HepG2 (cell line): ENCODE measurements around the gene TTC8. TPM values are rescaled to one million over a fixed set of nuclear protein-coding genes. Genes with fewer than 3 reads are reported as not detected.

Experiments
- ATAC-seq: fragments of 200-7000 bp; cut with Tn5 transposase; 3 replicates; pipeline ENCODE4 v1.9.1; 2020; ENCODE audit warnings: mild to moderate bottlenecking, moderate library complexity
- BruUV-seq: library from RNA; stranded (reverse); fragments of 400-500 nt; replicated peaks from 2 replicates; lab custom pipeline; 2021; lab: Mats Ljungman, UMichigan
- CTCF ChIA-PET: fragments of 300-600 bp; formaldehyde crosslinking; extraction: SDS; loops from one replicate; lab custom pipeline; 2021; ENCODE audit warnings: low total read pairs, inconsistent platforms, low intra/inter-chr PET ratio; lab: Yijun Ruan, JAX
- POLR2A ChIA-PET: fragments of 350-600 bp; sonication (Branson Sonifier 250); formaldehyde crosslinking; loops from one replicate; lab custom pipeline; 2020; ENCODE audit warnings: antibody characterized with exemption, inconsistent platforms; lab: Yijun Ruan, JAX
- DNase-seq: peaks from one replicate; pipeline ENCODE4 v3.0.0-alpha.2; 2015; ENCODE audit warnings: low spot score
- FAIRE-seq: peaks from 3 replicates; lab custom pipeline; 2011; peaks lifted over from hg19 to GRCh38; lab: Jason Lieb, UNC
- H2AFZ ChIP-seq: one replicate; pipeline ENCODE4 v1.6.1; 2011; ENCODE audit warnings: low read length, inconsistent platforms
- H3K27ac ChIP-seq: fragments of 300-600 bp; 3 replicates; pipeline ENCODE4 v1.8.0; 2011; ENCODE audit warnings: mixed run types, mild to moderate bottlenecking, mixed read lengths, low read length, inconsistent platforms; ENCODE audit not compliant: insufficient read depth; ENCODE audit errors: extremely low read length
- H3K27me3 ChIP-seq, 2 experiments: fragments of 200-600 bp in 1 of 2; 2 replicates in 1 of 2; 3 replicates in 1 of 2; pipeline versions ENCODE4 v1.6.0 to v1.8.0; 2011; ENCODE audit warnings: low read length in 2 of 2, mild to moderate bottlenecking in 2 of 2, moderate library complexity in 2 of 2, inconsistent platforms in 1 of 2; ENCODE audit not compliant: insufficient read depth in 2 of 2, control insufficient read depth in 1 of 2
- H3K36me3 ChIP-seq, 2 experiments: fragments of 200-600 bp in 1 of 2; replicated peaks in 1 of 2; 2 replicates in 1 of 2; 3 replicates in 1 of 2; pipeline versions ENCODE4 v1.5.1 to v1.8.0; 2011; ENCODE audit warnings: low read length in 2 of 2, inconsistent platforms in 1 of 2; ENCODE audit not compliant: insufficient read depth in 2 of 2, control insufficient read depth in 1 of 2
- H3K4me1 ChIP-seq: 2 replicates; pipeline ENCODE4 v1.5.1; 2012; ENCODE audit warnings: low read length, inconsistent platforms; ENCODE audit not compliant: insufficient read depth
- H3K4me2 ChIP-seq: 2 replicates; pipeline ENCODE4 v1.6.0; 2011; ENCODE audit warnings: low read depth, low read length, inconsistent platforms
- H3K4me3 ChIP-seq, 3 experiments: fragments of 200-600 bp in 1 of 3; sonication (generic), shearing (Covaris generic) in 1 of 3; replicated peaks in 1 of 3; 2 replicates each; pipeline ENCODE4 v1.5.1; 2011 to 2016; ENCODE audit warnings: low read length in 3 of 3, inconsistent platforms in 2 of 3, low read depth in 2 of 3, mild to moderate bottlenecking in 2 of 3, control low read depth in 1 of 3, mixed read lengths in 1 of 3; ENCODE audit not compliant: insufficient read depth in 1 of 3
- H3K79me2 ChIP-seq: one replicate; pipeline ENCODE4 v1.6.1; 2011; ENCODE audit warnings: low read length, inconsistent platforms; ENCODE audit not compliant: insufficient read depth
- H3K9ac ChIP-seq: 2 replicates; pipeline ENCODE4 v1.6.0; 2011; ENCODE audit warnings: mild to moderate bottlenecking, low read depth, low read length, inconsistent platforms; ENCODE audit not compliant: insufficient read depth
- H3K9me3 ChIP-seq: 2 replicates; pipeline ENCODE4 v1.5.1; 2012; ENCODE audit warnings: mild to moderate bottlenecking, low read length
- H4K20me1 ChIP-seq: 2 replicates; pipeline ENCODE4 v1.6.0; 2011; ENCODE audit warnings: inconsistent platforms, mild to moderate bottlenecking, low read length, moderate library complexity; ENCODE audit not compliant: insufficient read depth
- AFF4 ChIP-seq: sonication (generic); formaldehyde crosslinking; IDR thresholded peaks from 2 replicates; pipeline ENCODE4 v1.4.0; 2020; ENCODE audit warnings: missing genetic modification reagents
- AGO2 ChIP-seq: fragments of 200-400 bp; formaldehyde crosslinking; optimal IDR thresholded peaks from 2 replicates; pipeline ENCODE3; 2017; ENCODE audit warnings: mild to moderate bottlenecking, low read depth, low read length, moderate library complexity
- GABPB1 ChIP-seq: IDR thresholded peaks from 2 replicates; pipeline ENCODE4 v1.6.1; 2016; ENCODE audit warnings: mild to moderate bottlenecking, missing genetic modification reagents, moderate library complexity, missing compliant biosample characterization
- ISX ChIP-seq: sonication (generic); formaldehyde crosslinking; conservative IDR thresholded peaks from 2 replicates; pipeline ENCODE4 v1.5.0; 2020; ENCODE audit warnings: missing genetic modification reagents
- SMAD1 ChIP-seq: sonication (generic); formaldehyde crosslinking; IDR thresholded peaks from 2 replicates; pipeline ENCODE4 v1.4.0; 2020; ENCODE audit warnings: missing genetic modification reagents, low read depth, mild to moderate bottlenecking, borderline replicate concordance
- ZFP90 ChIP-seq: sonication (generic); formaldehyde crosslinking; IDR thresholded peaks from 2 replicates; pipeline ENCODE4 v1.8.0; 2022; ENCODE audit warnings: missing genetic modification reagents, mild to moderate bottlenecking, inconsistent platforms, borderline replicate concordance
- ZNF468 ChIP-seq: sonication (generic); formaldehyde crosslinking; IDR thresholded peaks from 2 replicates; pipeline ENCODE4 v1.8.0; 2022; ENCODE audit warnings: mild to moderate bottlenecking, moderate library complexity, missing genetic modification reagents
- ZNF724P ChIP-seq: sonication (generic); formaldehyde crosslinking; IDR thresholded peaks from 2 replicates; pipeline ENCODE4 v1.8.0; 2022; ENCODE audit warnings: missing genetic modification reagents, borderline replicate concordance
- ZNF780A ChIP-seq: sonication (generic); formaldehyde crosslinking; IDR thresholded peaks from 2 replicates; pipeline ENCODE4 v1.8.0; 2022; ENCODE audit warnings: mild to moderate bottlenecking, missing genetic modification reagents, moderate library complexity
- ZSCAN22 ChIP-seq: sonication (generic); formaldehyde crosslinking; IDR thresholded peaks from 2 replicates; pipeline ENCODE4 v1.4.0; 2020; ENCODE audit warnings: mild to moderate bottlenecking, missing genetic modification reagents
- ZSCAN30 ChIP-seq: sonication (generic); formaldehyde crosslinking; IDR thresholded peaks from 2 replicates; pipeline ENCODE4 v1.5.0; 2020; ENCODE audit warnings: mild to moderate bottlenecking, missing genetic modification reagents
- WGBS: methylation state at CpG from one replicate; pipeline ENCODE4 v1.1.6; 2017; ENCODE audit warnings: low lambda C conversion rate; 5-methylcytosine and 5-hydroxymethylcytosine counted together
- in situ Hi-C: cut with HindIII; loops from 2 replicates; pipeline ENCODE4 v1.10.0; 2017; ENCODE audit warnings: low pct_unique_long_range_greater_than_20kb; ENCODE audit not compliant: extremely low pct_ligation_motif_present
- intact Hi-C: fragments of 100-400 bp; cut with micrococcal nuclease; formaldehyde crosslinking; loops from one replicate; pipeline ENCODE4 v1.10.0; 2022; ENCODE audit not compliant: unreplicated experiment
- polyA plus RNA-seq, 8 experiments: library from polyadenylated mRNA; depleted of rRNA in 3 of 8; stranded (reverse) in 7 of 8; unstranded in 1 of 8; fragments of >200 nt; fragmentation: Illumina TruSeq in 4 of 8; extraction: Trizol in 4 of 8; gene quantifications; 2 replicates each; pipeline versions ENCODE4 v1.2.1 to v1.2.3, GENCODE V29; 2011 to 2016; ENCODE audit warnings: low read depth in 4 of 8, missing spikeins in 1 of 8, mixed read lengths in 1 of 8; ENCODE audit not compliant: insufficient read depth in 1 of 8
- total RNA-seq, 5 experiments: library from RNA; depleted of rRNA; stranded (reverse); fragments of >200 nt; fragmentation: Illumina TruSeq; extraction: Trizol; gene quantifications; 2 replicates each; pipeline ENCODE4 v1.2.3, GENCODE V29; 2016; ENCODE audit warnings: low read depth in 1 of 5
- TF ChIP-seq, protein P1 (sequence below): sonication (generic); formaldehyde crosslinking; IDR thresholded peaks from 2 replicates; pipeline ENCODE4 v1.8.0; 2022; ENCODE audit warnings: missing genetic modification reagents, mild to moderate bottlenecking, moderate library complexity, borderline replicate concordance
- TF ChIP-seq, protein P2 (sequence below): sonication (generic); formaldehyde crosslinking; IDR thresholded peaks from 2 replicates; pipeline ENCODE4 v1.4.0; 2020; ENCODE audit warnings: mild to moderate bottlenecking, missing genetic modification reagents, borderline replicate concordance

The TTC8 gene
- total and polyA plus RNA-seq, 2 of the 13 experiments (the other 11 are each of a cell fraction or from before 2014, with no cell fraction given): 13.8 to 15.2 TPM

DNA sequence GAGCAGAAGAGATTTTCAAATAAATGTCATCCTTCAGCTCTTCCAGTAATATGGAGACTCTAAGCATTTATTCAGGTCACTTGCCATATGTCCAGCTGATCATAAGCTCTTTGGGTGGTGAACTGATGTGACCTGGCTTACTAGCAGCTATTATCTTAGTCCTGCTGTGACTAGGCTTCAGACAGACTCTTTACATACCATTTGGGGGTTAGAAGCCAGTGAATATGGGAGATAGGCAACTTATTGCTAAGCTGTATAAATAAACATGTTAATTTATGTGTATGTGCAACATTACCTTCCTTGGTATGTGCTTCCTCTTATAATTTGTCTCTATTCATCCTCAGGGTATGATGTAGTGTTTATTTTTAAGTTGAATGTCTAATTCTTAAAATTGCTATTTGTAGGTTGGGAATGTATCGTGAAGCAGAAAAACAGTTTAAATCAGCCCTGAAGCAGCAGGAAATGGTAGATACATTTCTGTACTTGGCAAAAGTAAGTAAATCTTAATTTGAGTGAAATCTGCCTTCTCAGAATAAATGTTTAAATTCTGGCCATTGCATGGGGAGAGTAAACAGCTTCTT is 32.4 kb downstream of the TTC8 start:
- Histone ChIP-seq H3K36me3 (no peaks in the 10 kb centered on the region; a peak in 1 of 5 replicates), H3K9me3 (no peaks in the 10 kb centered on the region), H2AFZ (no peak overlapping the region), H3K4me2 (no peak overlapping the region), H3K9ac (no peak overlapping the region), H3K4me3 (no peak overlapping the region), H4K20me1 (no peaks in the 10 kb centered on the region), H3K27me3 (no peaks in the 10 kb centered on the region), H3K79me2 (no peaks in the 10 kb centered on the region), H3K27ac (no peak overlapping the region), H3K4me1 (no peaks in the 10 kb centered on the region)
- ATAC-seq (no peak), DNase-seq (no peak), FAIRE-seq (no peak)
- no TSS peak for BruUV-seq
- WGBS: 100% methylated on average over 1 of the region's 1 CpG
- ChIA-PET CTCF (no interaction called here), POLR2A (no interaction called here)
- in situ Hi-C loops: no loop called here
- intact Hi-C loops: no loop called here
- TF ChIP-seq, protein P1, sequence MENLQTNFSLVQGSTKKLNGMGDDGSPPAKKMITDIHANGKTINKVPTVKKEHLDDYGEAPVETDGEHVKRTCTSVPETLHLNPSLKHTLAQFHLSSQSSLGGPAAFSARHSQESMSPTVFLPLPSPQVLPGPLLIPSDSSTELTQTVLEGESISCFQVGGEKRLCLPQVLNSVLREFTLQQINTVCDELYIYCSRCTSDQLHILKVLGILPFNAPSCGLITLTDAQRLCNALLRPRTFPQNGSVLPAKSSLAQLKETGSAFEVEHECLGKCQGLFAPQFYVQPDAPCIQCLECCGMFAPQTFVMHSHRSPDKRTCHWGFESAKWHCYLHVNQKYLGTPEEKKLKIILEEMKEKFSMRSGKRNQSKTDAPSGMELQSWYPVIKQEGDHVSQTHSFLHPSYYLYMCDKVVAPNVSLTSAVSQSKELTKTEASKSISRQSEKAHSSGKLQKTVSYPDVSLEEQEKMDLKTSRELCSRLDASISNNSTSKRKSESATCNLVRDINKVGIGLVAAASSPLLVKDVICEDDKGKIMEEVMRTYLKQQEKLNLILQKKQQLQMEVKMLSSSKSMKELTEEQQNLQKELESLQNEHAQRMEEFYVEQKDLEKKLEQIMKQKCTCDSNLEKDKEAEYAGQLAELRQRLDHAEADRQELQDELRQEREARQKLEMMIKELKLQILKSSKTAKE: no peak
- TF ChIP-seq ISX (no peak), SMAD1 (CRISPR knock-in tag) (no peak), ZNF724P (CRISPR knock-in tag) (no peak), AGO2 (no peak), ZSCAN30 (CRISPR knock-in tag) (no peak), GABPB1 (no peak), ZFP90 (CRISPR knock-in tag) (no peak), ZNF780A (CRISPR knock-in tag) (no peak), ZSCAN22 (no peak), ZNF468 (CRISPR knock-in tag) (no peak), AFF4 (CRISPR knock-in tag) (no peak)
- TF ChIP-seq, protein P2, sequence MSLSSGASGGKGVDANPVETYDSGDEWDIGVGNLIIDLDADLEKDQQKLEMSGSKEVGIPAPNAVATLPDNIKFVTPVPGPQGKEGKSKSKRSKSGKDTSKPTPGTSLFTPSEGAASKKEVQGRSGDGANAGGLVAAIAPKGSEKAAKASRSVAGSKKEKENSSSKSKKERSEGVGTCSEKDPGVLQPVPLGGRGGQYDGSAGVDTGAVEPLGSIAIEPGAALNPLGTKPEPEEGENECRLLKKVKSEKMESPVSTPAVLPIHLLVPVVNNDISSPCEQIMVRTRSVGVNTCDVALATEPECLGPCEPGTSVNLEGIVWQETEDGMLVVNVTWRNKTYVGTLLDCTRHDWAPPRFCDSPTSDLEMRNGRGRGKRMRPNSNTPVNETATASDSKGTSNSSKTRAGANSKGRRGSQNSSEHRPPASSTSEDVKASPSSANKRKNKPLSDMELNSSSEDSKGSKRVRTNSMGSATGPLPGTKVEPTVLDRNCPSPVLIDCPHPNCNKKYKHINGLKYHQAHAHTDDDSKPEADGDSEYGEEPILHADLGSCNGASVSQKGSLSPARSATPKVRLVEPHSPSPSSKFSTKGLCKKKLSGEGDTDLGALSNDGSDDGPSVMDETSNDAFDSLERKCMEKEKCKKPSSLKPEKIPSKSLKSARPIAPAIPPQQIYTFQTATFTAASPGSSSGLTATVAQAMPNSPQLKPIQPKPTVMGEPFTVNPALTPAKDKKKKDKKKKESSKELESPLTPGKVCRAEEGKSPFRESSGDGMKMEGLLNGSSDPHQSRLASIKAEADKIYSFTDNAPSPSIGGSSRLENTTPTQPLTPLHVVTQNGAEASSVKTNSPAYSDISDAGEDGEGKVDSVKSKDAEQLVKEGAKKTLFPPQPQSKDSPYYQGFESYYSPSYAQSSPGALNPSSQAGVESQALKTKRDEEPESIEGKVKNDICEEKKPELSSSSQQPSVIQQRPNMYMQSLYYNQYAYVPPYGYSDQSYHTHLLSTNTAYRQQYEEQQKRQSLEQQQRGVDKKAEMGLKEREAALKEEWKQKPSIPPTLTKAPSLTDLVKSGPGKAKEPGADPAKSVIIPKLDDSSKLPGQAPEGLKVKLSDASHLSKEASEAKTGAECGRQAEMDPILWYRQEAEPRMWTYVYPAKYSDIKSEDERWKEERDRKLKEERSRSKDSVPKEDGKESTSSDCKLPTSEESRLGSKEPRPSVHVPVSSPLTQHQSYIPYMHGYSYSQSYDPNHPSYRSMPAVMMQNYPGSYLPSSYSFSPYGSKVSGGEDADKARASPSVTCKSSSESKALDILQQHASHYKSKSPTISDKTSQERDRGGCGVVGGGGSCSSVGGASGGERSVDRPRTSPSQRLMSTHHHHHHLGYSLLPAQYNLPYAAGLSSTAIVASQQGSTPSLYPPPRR (CRISPR knock-in tag): no peak
- TF ChIP-seq, all 625 proteins: peak for 0
